OCI-LY3 (cell line): Measurements from ENCODE around the gene GLRX.

ENCODE experiments used
- H2AFZ ChIP-seq: fragments of 200-600, 300-600 bp; shearing (Covaris generic); 2 replicates; pipeline ENCODE4 v1.6.0; 2014; ENCODE audit warnings: antibody characterized with exemption, low read depth, low read length
- H3K27ac ChIP-seq: fragments of 200-600, 300-600 bp; sonication (generic); 2 replicates; pipeline ENCODE4 v1.5.1; 2014; ENCODE audit warnings: mild to moderate bottlenecking, low read length, moderate library complexity, mixed read lengths
- H3K27me3 ChIP-seq: fragments of 200-600, 300-600 bp; sonication (generic); 2 replicates; pipeline ENCODE4 v1.6.1; 2014; ENCODE audit warnings: low read depth, low read length, mixed read lengths
- H3K36me3 ChIP-seq: fragments of 200-600, 300-600 bp; sonication (generic); replicated peaks from 2 replicates; pipeline ENCODE3; 2014; ENCODE audit warnings: low read depth, low read length, mixed read lengths
- H3K4me1 ChIP-seq: fragments of 300-600, 200-600 bp; sonication (generic); 2 replicates; pipeline ENCODE4 v1.6.1; 2014; ENCODE audit warnings: low read length, mixed read lengths
- H3K4me2 ChIP-seq: fragments of 200-600, 300-600 bp; sonication (generic); 2 replicates; pipeline ENCODE4 v1.6.1; 2014; ENCODE audit warnings: low read length, mixed read lengths
- H3K4me3 ChIP-seq: fragments of 300-600, 200-600 bp; sonication (generic); 2 replicates; pipeline ENCODE4 v1.5.1; 2014; ENCODE audit warnings: antibody characterized with exemption, mild to moderate bottlenecking, low read length, moderate library complexity
- H3K79me2 ChIP-seq: fragments of 300-600, 200-600 bp; shearing (Covaris generic); 2 replicates; pipeline ENCODE4 v1.6.1; 2014; ENCODE audit warnings: mild to moderate bottlenecking, low read length, mixed read lengths
- H3K9ac ChIP-seq: fragments of 300-600, 200-600 bp; shearing (Covaris generic); 2 replicates; pipeline ENCODE4 v1.6.0; 2014; ENCODE audit warnings: mild to moderate bottlenecking, low read length, moderate library complexity
- H3K9me3 ChIP-seq: fragments of 200-600, 300-600 bp; shearing (Covaris generic); 2 replicates; pipeline ENCODE4 v1.6.1; 2014; ENCODE audit warnings: low read length, mixed read lengths; ENCODE audit not compliant: insufficient read depth
- H4K20me1 ChIP-seq: fragments of 200-600, 300-600 bp; sonication (generic); 2 replicates; pipeline ENCODE4 v1.6.1; 2016; ENCODE audit warnings: low read length, mixed read lengths; ENCODE audit not compliant: insufficient read depth
- EZH2phosphoT487 ChIP-seq: fragments of 200-600 bp; shearing (Covaris generic); IDR thresholded peaks from 2 replicates; pipeline ENCODE4 v1.6.1; 2018; ENCODE audit warnings: antibody characterized with exemption, mixed run types, low read depth
- TF ChIP-seq, protein P1 (sequence below): fragments of 200-600, 300-600 bp; sonication (generic); IDR thresholded peaks from 2 replicates; pipeline ENCODE4 v1.5.1; 2014; ENCODE audit warnings: antibody characterized with exemption, low read length, low read depth

Gene GLRX

GRCh38 chr5:95845391-95845790 is 22.9 kb upstream of the GLRX start:
- TF ChIP-seq, protein P1, sequence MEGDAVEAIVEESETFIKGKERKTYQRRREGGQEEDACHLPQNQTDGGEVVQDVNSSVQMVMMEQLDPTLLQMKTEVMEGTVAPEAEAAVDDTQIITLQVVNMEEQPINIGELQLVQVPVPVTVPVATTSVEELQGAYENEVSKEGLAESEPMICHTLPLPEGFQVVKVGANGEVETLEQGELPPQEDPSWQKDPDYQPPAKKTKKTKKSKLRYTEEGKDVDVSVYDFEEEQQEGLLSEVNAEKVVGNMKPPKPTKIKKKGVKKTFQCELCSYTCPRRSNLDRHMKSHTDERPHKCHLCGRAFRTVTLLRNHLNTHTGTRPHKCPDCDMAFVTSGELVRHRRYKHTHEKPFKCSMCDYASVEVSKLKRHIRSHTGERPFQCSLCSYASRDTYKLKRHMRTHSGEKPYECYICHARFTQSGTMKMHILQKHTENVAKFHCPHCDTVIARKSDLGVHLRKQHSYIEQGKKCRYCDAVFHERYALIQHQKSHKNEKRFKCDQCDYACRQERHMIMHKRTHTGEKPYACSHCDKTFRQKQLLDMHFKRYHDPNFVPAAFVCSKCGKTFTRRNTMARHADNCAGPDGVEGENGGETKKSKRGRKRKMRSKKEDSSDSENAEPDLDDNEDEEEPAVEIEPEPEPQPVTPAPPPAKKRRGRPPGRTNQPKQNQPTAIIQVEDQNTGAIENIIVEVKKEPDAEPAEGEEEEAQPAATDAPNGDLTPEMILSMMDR = no peak
- TF ChIP-seq EZH2phosphoT487 = no peak
- H3K27ac ChIP-seq = no peak overlapping the region
- H3K9me3 ChIP-seq = no peaks in the 10 kb centered on the region
- H4K20me1 ChIP-seq = no peaks in the 10 kb centered on the region
- H3K4me1 ChIP-seq = peaks cover 33% of the 10 kb centered on the region
- H3K27me3 ChIP-seq = 0 out of 2 replicates have a peak, but pooled peaks cover 7% of the 10 kb centered on the region
- H3K9ac ChIP-seq = no peak overlapping the region
- no peaks in the 10 kb centered on the region for H3K36me3 ChIP-seq
- H3K4me2 ChIP-seq = no peak overlapping the region
- no peak overlapping the region for H2AFZ ChIP-seq
- no peaks in the 10 kb centered on the region for H3K79me2 ChIP-seq
- no peak overlapping the region for H3K4me3 ChIP-seq

DNA sequence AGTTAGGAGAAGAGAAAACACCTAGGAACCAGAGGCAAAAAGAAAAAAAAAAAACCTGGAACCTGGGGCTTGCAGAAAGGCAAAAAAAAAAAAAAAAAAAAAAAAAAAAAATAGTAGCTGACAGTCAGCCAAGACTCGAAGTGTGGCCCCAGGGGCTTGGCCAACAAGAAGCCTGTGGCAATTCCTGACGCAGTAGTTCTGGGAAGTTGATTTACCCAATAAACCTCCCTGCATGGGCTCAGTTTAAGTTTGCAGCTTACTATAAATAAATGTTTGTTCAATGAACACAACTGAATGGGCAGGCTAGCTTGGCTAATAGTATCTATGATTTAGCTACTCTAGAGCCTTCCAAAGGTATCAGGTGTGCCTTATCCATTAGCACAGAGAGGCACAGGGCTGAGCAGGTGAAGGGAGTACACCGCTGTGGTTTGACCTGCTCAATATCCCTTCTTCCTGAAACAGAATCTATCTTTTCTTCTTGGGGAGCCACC is 21.3 kb upstream of the GLRX start:
- Histone ChIP-seq H3K9me3 (no peaks in the 10 kb centered on the region), H3K27me3 (0 out of 2 replicates have a peak, but pooled peaks cover 7% of the 10 kb centered on the region), H2AFZ (no peak overlapping the region), H3K4me2 (no peak overlapping the region), H3K4me3 (no peak overlapping the region), H4K20me1 (no peaks in the 10 kb centered on the region), H3K27ac (no peak overlapping the region), H3K36me3 (no peaks in the 10 kb centered on the region), H3K9ac (no peak overlapping the region), H3K4me1 (peaks cover 33% of the 10 kb centered on the region), H3K79me2 (no peaks in the 10 kb centered on the region)
- no peak for TF ChIP-seq EZH2phosphoT487
- TF ChIP-seq, protein P1 = no peak

DNA sequence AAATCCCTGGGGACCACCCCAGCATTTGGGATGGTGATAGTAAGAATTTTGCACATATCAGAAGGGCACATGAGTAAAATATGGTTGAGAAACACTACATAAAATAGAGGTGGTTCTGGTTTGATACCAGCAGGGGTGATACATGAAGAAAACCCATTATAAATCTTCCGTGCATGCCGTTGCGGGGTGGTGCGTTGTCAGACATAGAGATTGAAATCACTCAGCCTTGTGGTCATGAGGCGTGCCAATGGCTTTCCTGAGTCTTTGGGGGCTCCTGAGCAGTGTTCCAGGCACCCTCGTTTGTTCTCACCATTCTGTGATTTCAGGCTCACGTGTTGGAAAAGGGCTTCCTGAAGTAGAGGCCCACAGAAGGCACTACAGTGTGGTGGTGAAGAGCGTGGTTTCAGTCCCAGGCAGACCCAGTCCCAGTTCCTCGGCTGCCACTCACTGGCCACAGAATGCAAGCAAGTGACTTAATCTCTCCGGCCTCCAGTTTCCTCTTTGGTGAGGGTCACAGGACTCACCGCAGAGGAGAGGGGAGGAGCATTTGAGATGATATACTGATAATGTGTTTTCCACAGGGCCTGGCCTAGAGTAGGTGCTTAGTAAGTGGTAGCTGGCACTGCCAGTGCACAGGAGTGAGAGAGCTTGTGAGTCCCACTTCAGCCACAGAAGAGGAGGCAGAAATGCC is 20.5 kb upstream of the GLRX start:
- TF ChIP-seq, protein P1 = peak; percentile 67
- TF ChIP-seq EZH2phosphoT487 = no peak
- no peaks in the 10 kb centered on the region for H3K9me3 ChIP-seq
- H3K9ac ChIP-seq = peak overlapping the region; percentile 51; the same call in 1 of the 2 replicates
- H3K79me2 ChIP-seq = no peaks in the 10 kb centered on the region
- H3K4me2 ChIP-seq = peak overlapping the region; percentile 88
- H3K4me3 ChIP-seq = peak overlapping the region; percentile 56
- no peak overlapping the region for H3K27ac ChIP-seq
- no peaks in the 10 kb centered on the region for H4K20me1 ChIP-seq
- no peaks in the 10 kb centered on the region for H3K36me3 ChIP-seq
- H3K4me1 ChIP-seq = peaks cover 33% of the 10 kb centered on the region
- H3K27me3 ChIP-seq = 0 out of 2 replicates have a peak, but pooled peaks cover 7% of the 10 kb centered on the region
- H2AFZ ChIP-seq = peak overlapping the region; percentile 83

DNA sequence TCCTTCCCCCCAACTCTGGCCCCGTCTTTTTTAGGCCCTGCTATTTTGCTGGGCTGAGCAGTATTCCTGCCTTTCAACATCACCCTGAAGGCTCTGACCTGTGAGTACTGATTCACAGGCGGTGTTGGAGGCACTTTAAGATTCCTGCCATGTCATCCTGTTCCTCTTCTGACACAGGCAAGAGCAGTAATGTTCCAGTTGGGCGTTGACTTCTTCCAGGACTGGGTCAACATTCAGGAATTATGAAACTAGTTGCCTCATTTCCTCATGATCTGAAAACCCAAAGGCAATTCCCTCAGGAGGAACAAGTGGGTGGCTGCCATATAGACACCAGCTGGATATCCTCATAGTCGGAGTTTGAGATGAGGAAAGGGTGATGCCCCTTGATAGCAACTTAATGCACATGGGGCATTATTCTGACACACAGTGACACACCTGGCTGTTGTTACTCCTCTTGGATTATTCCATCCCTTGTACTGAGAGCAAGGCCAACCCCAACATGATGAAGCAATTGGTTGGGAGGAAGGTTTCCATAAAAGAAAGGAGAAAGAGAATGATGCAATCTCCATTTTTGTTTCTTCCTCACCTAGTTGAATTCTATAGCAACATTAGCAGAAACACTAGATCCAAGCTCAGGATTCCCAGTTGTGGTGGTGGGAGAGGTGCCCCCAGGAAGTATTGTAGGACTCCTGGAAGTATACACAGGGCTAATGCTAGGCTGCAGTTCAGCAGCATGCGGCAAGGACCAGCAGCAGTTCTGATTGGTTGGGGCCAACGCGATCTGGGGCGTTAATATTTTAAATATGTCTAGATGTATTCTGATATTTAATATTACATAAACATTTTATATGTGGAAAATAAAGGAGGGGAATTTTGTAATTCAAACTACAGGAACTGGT is 19.6 kb upstream of the GLRX start:
- Histone ChIP-seq H2AFZ (peak overlapping the region; percentile 83; the same call in 1 of the 2 replicates), H3K27ac (no peak overlapping the region), H3K4me2 (peak overlapping the region; percentile 88), H3K79me2 (no peaks in the 10 kb centered on the region), H4K20me1 (no peaks in the 10 kb centered on the region), H3K36me3 (no peaks in the 10 kb centered on the region), H3K4me1 (peaks cover 33% of the 10 kb centered on the region), H3K9ac (no peak overlapping the region), H3K27me3 (no peaks in the 10 kb centered on the region), H3K9me3 (no peaks in the 10 kb centered on the region), H3K4me3 (no peak overlapping the region)
- TF ChIP-seq, protein P1 = no peak
- no peak for TF ChIP-seq EZH2phosphoT487
